KOPT-K1 (cell line): ENCODE data around the gene IRF2.
A peak's percentile ranks its signal among the peaks of the same experiment; 100 is the strongest.

Source experiments
- H3K27ac ChIP-seq: fragments of 200-600 bp; sonication (generic); 2 replicates; pipeline ENCODE4 v1.5.1; 2016; ENCODE audit warnings: antibody characterized with exemption, mild to moderate bottlenecking, low read depth, low read length; ENCODE audit not compliant: poor library complexity, severe bottlenecking
- H3K36me3 ChIP-seq: fragments of 200-600 bp; sonication (generic); 2 replicates; pipeline ENCODE4 v1.5.1; 2017; ENCODE audit warnings: antibody characterized with exemption, mild to moderate bottlenecking, low read length, moderate library complexity; ENCODE audit not compliant: insufficient read depth
- H3K9me3 ChIP-seq: fragments of 200-600 bp; sonication (generic); 2 replicates; pipeline ENCODE4 v1.5.1; 2017; ENCODE audit warnings: antibody characterized with exemption, low read length, mild to moderate bottlenecking; ENCODE audit not compliant: insufficient read depth, poor library complexity, severe bottlenecking

Gene IRF2

DNA sequence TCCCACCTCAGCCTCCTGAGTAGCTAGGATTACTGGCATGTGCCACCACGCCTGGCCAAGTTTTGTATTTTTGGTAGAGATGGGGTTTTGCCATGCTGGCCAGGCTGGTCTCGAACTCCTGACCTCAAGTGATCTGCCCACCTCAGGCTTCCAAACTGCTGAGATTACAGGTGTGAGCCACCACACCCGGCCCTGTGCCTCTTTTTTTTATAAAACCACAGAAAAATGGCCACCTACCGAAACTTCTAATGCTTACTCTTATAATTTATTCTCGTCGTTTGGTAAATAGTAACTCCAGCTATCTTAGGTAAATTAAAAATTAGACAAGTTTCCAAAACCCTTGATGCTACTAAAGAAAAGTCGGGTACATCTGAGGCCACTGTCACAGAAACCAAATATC, 54.4 kb downstream of the IRF2 start:
- H3K27ac ChIP-seq: no peak overlapping the region
- peaks cover 49% of the 10 kb centered on the region for H3K36me3 ChIP-seq
- peaks cover 3% of the 10 kb centered on the region for H3K9me3 ChIP-seq

DNA sequence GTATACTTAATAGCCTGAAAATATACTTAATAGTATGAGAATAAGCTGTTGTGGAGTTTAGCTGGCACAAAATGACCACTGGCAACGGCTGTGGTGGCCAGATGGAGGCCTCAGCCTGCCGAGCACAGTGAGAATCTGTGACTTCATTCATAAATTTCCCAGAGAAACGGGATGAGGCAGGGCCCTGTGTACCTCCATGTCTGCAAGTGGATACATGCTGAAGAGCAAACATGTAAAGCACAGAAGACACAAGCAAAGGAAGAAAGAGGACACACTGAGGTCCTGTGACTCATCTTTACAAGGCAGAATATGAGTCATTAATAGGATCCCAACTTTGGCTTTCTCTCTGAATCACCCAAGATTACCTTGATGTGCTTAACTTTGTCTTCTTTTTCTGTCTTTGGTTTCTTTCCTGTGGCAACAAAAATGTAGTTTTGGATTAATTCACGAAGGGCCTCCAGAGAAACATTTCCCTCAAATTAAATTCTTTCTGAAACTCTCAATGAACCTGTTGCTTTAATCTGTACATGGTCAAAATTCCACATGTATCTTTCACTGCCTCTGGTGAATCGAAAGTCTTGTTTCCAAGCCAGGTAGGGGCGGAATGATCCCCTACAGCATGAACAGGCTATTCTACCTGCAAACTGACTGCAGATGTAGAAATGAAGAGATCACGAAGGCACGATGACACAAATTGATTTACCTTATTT, 56.4 kb downstream of the IRF2 start:
- H3K9me3 ChIP-seq: peaks cover 1% of the 10 kb centered on the region
- peak overlapping the region; percentile 95 for H3K27ac ChIP-seq
- H3K36me3 ChIP-seq: peaks cover 34% of the 10 kb centered on the region

DNA sequence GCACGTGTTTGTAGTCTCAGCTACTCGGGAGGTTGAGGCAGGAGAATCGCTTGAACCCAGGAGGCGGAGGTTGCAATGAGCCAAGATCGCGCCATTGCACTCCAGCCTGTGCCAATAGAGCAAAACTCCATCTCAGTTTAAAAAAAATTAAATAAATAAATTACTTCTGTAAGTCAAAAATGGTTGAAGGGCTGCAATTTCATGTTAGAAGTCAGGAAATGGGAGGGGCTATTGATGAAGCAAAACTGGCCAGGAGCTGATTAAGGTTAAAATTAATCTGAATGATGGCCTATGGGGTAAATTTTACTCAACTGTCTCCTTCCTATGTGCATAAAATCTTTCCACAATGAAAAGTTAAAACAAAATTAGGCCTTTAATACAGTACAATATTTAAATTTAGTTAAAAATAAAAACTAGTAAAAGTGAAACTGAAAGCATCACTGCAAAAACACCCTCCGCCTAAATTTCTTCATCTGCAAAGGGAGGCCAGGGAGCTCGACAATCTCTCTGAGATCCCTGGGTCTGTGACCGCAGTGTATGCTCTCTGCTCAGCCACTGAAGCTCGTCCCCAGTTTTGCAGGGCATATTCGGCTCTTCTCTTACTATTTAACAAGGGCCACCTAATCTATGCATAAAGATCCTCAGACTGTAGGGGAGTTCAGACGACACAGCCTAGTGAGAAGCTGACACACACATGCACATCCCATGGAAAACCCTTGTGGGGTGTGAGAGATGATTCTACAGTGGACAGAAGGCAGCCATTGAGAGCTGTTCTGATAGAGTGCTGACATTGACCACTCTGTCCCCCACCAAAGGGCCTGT, 57.2 kb downstream of the IRF2 start:
- Histone ChIP-seq H3K27ac (peak overlapping the region; percentile 95), H3K9me3 (no peaks in the 10 kb centered on the region), H3K36me3 (peaks cover 26% of the 10 kb centered on the region)

GRCh38 chr4:184415071-184415470, 59.3 kb downstream of the IRF2 start:
- Histone ChIP-seq H3K36me3 (peaks cover 26% of the 10 kb centered on the region), H3K9me3 (no peaks in the 10 kb centered on the region), H3K27ac (no peak overlapping the region)

DNA sequence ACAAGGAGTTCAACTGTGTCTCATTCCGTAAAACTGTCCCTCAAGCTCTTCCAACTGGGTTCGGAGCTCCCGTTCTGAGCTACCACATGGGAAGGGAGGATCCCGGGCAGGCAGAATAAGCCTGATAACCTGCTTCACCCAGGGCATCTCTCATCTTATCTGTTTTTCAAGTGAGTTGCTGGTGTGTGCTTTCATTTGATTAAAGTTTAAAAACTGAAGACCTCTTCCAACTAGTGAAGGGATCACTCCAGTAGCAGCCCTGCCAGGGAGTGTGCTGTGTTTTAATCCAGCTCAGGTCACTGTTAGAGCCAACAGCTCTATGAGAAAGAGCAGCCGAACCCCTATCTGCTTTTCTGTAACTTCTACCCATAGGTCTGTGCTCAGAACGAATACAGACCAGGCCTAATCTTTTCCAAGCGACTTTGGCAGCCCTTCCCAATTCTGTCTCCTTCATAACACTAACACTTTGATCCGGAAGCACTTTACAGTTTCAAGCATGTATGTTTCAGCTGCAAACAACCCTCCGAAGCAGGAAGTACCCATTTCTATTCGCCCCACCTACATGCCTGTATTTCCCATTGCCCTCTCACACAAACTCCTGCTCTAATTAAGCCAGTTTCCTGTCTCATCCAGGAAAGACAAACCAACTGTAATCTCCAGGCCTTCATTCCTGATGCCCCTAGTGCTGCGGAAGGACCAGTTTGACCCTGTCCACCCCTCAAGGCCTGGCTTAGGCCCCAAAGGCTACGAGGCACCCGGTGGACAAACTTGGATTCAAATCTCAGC, 60.9 kb downstream of the IRF2 start:
- Histone ChIP-seq H3K36me3 (peaks cover 18% of the 10 kb centered on the region), H3K9me3 (no peaks in the 10 kb centered on the region), H3K27ac (peak overlapping the region; percentile 58)

DNA sequence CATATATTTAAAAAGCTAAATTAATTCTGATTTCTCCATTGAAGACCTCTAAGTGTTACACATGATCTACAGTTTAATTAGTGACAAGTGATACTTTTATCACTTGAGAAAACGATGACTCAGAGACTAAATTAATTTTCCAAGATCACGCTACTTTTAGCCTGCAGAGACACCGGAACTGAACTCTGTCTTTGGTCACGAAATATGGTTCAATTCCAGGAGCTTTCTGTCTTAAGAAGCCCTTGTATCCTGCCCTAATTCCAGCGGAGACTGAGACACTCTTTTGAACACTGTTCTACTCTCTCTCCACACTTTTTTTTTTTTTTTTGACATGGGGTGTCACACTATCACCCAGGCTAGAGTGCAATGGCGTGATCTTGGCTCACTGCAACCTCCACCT, 63.6 kb downstream of the IRF2 start:
- H3K9me3 ChIP-seq: no peaks in the 10 kb centered on the region
- H3K27ac ChIP-seq: peak overlapping the region; percentile 69
- H3K36me3 ChIP-seq: peaks cover 26% of the 10 kb centered on the region

- Histone ChIP-seq H3K27ac (peak overlapping the region; percentile 69), H3K36me3 (peaks cover 28% of the 10 kb centered on the region), H3K9me3 (no peaks in the 10 kb centered on the region)
These were observed 64.2 kb downstream of the IRF2 start for GRCh38 chr4:184409911-184410692.

DNA sequence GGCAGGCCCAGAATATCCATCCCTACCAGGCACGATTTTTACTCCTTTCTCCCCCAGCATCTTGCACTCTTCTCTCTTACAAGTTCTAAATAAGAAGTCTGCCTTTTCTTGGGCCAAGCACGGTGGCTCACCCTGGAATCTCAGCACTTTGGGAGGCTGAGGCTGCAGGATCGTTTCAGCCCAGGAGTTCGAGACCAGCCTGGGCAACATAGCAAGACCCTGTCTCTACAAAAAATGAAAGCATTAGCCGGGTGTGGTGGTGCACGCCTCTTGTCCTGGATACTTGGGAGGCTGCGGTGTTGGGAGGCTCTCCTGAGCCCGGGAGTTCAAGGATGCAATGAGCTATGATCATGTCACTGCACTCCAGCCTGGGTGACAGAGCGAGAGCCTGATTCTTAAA, 64.8 kb downstream of the IRF2 start:
- peaks cover 31% of the 10 kb centered on the region for H3K36me3 ChIP-seq
- H3K9me3 ChIP-seq: no peaks in the 10 kb centered on the region
- H3K27ac ChIP-seq: peak overlapping the region; percentile 69

DNA sequence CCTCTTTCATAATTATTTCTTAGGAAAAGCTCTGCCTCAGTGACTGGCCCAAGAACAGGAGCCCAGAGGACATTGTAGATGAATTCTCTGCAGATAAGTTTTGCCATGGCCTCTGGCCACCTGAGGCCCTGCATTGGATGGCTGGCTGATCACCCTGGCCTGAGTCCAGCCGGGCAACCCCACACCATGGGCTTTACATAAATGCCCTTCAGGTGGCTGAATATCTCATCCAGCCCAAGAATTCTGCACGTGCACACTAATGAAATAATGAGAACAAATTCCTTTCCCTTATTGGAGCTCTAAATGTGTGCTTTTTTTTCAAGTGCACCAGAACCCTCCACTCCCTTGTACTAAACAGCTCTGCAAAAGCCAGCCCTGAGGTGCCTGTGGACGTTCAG, 65.7 kb downstream of the IRF2 start:
- H3K27ac ChIP-seq: peak overlapping the region; percentile 69
- H3K9me3 ChIP-seq: no peaks in the 10 kb centered on the region
- H3K36me3 ChIP-seq: peaks cover 36% of the 10 kb centered on the region

DNA sequence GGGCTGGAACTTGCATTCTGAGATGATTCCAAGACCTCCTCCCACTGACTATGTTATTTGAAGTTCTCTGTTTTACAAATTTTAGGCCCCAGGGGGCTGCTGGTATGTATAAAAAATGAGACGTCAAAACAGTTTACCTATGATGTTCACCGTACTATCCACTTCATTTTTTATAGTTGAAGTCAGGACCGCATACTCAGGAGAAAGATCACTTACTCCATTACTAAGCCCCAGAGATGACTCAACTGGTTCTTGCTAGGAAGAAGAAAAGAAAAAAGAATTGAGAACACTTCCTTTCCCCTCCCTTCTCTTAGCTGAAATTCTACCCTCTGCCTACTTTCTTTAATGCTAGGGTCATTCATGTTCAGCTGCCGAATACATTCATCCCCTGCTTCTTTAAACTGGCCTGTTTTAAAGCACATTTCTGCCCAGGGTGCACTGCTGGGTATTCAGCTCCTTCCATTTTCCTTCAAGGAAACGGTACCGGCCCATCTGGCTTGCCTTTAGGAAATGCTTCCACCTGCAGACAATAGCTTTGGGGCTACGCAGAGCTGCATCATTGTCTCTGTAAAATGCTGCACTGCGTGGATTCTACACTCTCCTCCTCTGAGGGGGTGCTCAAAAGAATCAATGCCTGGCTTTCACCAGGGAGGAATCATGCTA, 66.2 kb downstream of the IRF2 start:
- Histone ChIP-seq H3K27ac (peak overlapping the region; percentile 69), H3K36me3 (peaks cover 42% of the 10 kb centered on the region), H3K9me3 (no peaks in the 10 kb centered on the region)

- Histone ChIP-seq H3K36me3 (peaks cover 53% of the 10 kb centered on the region), H3K9me3 (no peaks in the 10 kb centered on the region), H3K27ac (peak overlapping the region; percentile 69)
These were observed 67.4 kb downstream of the IRF2 start for GRCh38 chr4:184406958-184407391.

- Histone ChIP-seq H3K36me3 (peaks cover 69% of the 10 kb centered on the region), H3K9me3 (no peaks in the 10 kb centered on the region), H3K27ac (no peak overlapping the region)
These were observed 70.3 kb downstream of the IRF2 start for GRCh38 chr4:184404047-184404446.

- Histone ChIP-seq H3K9me3 (no peaks in the 10 kb centered on the region), H3K27ac (no peak overlapping the region), H3K36me3 (peaks cover 73% of the 10 kb centered on the region)
These were observed 71.0 kb downstream of the IRF2 start for GRCh38 chr4:184403384-184403781.

GRCh38 chr4:184402740-184403383, 71.5 kb downstream of the IRF2 start:
- peaks cover 73% of the 10 kb centered on the region for H3K36me3 ChIP-seq
- H3K27ac ChIP-seq: no peak overlapping the region
- H3K9me3 ChIP-seq: no peaks in the 10 kb centered on the region
